ENCODE results near the gene TRMT61A.

Gene TRMT61A

DNA sequence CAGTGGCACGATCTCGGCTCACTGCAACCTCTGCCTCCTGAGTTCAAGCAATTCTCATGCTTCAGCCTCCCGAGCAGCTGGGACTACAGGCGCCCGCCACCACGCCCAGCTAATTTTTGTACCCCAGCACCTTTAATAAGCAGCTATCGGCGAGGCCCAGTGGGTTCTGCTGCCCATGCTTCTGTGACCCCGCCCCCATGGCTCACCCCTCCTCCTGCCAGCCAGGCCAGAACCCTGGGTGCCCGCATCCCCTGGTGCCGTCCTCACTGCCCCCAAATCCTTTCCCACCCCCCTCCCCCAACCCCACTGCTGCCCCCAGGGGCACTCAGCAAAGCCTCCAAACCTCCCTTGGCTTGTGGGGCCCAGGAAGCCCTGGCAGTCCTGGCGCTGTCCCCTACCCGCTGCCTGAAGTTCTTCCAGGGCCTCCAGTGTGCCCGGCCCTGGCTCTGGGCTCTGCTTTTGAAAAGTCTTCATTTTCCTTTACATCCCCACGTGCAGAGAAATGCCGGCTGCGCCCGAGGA, 19.0 kb downstream of the TRMT61A start:
- Mint-ChIP-seq H3K27ac (no peak overlapping the region), H3K36me3 (no peaks in the 10 kb centered on the region), H3K4me3 (no peak overlapping the region), H3K27me3 (no peaks in the 10 kb centered on the region), H3K4me1 (no peaks in the 10 kb centered on the region), H3K9me3 (no peaks in the 10 kb centered on the region)
- DNase-seq = no peak
- CTCF ChIA-PET = interaction anchor here (1.5 to 3.3 kb wide), 3 partner anchors 28 to 443 kb away, joined by 4 to 33 read pairs (median 9); no protein-coding TSS in a partner anchor

DNA sequence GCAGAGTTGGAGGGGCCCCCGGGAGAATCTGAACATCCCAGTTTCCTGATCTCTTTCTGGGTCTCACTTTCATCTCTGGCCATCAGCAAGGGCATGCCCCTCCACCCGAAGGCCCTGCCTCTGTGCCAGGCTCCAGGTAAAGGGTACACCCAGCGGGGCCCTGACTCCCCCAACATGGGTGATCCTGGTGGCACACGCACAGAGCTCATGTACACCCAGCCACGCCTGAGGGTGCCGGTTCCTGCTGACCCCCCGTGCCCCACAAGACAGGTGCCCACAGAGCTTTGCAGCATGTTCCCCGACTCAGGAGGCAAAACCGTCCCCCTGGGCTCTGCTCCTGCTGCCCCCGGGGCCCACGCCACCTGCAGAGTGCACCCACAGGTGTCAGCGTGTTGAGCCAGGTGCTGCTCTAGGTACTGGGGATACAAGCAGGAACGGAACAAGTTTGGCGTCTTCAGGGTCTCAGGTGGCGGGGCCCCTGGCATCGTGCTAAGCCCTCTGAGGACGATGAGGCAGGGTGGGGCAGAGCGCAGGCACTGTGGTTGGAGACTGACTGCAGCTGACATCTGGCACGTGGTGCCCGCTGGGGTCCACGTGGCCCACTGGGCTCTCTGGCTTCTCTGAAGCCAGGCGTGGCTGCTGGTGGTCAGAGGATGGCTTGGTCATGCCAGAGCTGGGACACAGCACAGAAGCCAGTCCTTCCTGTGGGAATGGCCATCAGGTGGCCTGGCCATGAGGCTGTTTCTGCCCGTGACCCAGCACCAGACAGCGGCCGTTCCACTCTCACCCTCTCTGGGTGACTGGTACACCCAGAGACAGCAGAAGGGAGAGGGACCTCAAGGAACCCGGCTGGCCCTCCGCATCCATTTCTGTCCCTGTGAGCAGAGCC, 19.7 kb downstream of the TRMT61A start:
- DNase-seq = no peak
- H3K9me3 Mint-ChIP-seq = no peaks in the 10 kb centered on the region
- H3K36me3 Mint-ChIP-seq = no peaks in the 10 kb centered on the region
- CTCF ChIA-PET = interaction anchor here (0.7 to 3.3 kb wide), 4 partner anchors 19 to 444 kb away, joined by 3 to 33 read pairs (median 6); no protein-coding TSS in a partner anchor
- no peaks in the 10 kb centered on the region for H3K4me1 Mint-ChIP-seq
- H3K4me3 Mint-ChIP-seq = no peak overlapping the region
- H3K27ac Mint-ChIP-seq = no peak overlapping the region
- no peaks in the 10 kb centered on the region for H3K27me3 Mint-ChIP-seq

DNA sequence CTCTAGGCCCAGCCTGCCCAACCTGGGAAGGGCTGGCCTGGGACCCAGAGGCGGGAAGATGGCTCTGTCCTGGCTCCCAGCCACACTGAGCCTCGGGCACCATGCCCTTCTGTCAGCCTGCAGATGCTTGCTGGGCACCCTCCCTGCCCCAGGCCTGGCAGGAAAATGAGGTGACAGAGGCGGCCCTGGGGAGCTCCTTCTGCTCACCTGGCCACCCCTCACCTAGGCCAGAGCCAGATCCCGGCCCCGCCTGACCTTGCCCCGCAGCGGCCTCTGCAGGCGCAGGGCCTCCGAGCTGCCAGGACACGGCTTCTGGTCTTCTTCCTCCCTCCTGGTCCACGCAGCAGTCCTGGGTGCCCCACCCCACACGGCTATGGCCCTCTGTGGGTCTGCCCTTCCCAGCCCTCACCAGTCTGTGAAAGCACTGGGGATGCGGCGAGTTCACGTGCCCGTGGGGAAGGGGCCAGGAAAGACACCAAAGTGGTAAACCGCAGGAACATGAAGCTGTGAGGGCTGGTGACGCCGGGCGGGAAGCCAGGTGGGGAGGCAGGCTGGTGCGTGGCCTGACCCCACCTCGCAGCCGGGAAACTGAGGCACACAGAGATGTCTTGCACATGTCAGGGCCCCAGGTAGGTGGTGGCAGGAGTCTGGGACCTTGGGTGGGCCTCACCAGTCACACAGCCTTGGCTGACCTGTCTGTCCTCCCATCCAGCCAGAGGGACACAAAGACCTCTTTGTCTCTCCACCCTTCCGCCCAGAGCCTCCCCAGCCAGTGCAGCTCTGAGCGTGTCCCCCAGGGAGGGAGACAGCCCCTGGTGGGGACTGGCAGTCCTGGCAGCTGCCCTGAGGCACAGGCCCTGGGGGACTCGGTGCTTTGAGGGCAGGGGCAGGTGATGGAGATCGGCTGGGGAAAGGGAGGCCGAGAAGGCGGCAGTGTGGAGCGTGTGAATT, 20.6 kb downstream of the TRMT61A start:
- Mint-ChIP-seq H3K4me3 (no peak overlapping the region), H3K4me1 (no peaks in the 10 kb centered on the region), H3K27ac (no peak overlapping the region), H3K9me3 (no peaks in the 10 kb centered on the region), H3K36me3 (no peaks in the 10 kb centered on the region), H3K27me3 (no peaks in the 10 kb centered on the region)
- DNase-seq = no peak
- CTCF ChIA-PET = no interaction called here

DNA sequence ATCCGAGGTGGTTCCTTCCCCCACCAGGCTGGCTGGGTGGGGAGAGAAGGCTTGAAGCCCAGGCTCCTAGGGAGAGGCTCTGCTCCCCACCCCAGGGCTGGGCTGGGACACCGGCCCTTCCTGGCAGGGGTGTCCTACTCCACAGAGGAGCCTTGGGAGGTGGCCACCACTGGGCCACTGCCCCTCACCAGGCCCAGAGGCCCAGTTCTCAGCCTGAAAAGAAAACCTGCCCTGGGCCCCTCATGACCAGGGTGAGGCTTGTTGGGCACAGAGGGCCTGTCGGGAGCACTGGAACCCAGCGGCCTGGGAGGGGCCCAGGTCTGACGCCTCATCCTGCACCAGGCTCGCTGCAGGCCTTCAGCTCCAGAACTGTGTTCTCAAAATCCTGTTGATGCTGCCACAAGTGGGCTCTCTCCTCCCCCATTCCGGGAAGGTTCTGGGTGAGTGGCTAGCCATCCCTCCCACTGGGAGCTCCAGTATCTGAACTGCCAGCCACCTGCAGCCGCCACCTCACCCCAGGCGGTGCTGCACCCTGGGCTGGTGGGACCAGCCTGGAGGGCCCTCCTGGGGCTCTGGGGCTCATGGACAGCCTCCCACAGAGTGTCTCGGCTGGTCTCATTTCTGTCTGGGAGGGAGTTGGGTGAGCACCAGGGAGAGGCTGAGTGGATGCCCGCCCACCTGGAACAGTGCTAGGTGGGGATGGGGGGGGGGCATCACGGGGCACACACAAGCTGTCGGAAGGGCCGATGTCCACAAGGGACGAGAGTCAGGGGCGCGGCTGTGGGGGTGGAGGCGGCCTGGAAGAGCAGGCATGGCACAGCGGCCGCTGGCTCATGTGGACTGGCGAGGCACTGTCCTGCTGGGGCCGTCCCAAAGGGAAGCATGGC, 21.7 kb downstream of the TRMT61A start:
- no peak for DNase-seq
- no peak overlapping the region for H3K27ac Mint-ChIP-seq
- no peaks in the 10 kb centered on the region for H3K27me3 Mint-ChIP-seq
- H3K4me1 Mint-ChIP-seq = no peaks in the 10 kb centered on the region
- H3K9me3 Mint-ChIP-seq = no peaks in the 10 kb centered on the region
- CTCF ChIA-PET = no interaction called here
- peaks cover 1% of the 10 kb centered on the region for H3K36me3 Mint-ChIP-seq
- no peak overlapping the region for H3K4me3 Mint-ChIP-seq

DNA sequence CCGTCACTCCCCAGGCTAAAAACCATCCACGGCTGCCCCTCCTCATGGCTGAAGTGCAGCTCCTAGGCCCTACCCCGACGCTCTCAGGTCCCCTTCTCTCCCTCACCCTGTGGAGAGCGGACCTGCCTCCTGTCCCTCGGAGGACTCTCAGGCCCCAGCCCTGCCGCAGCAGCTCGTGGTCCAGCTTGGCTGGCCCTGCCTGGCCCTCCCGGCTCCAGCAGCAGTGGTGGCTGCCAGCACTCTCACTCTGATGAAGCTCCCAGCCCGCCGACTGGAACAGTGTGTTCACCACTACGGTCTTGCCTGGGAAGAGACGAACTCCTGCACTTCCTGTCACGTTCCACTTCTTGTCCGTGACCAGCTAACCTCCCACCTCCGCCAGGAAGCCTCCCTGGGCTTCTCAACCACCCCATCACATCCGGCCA, 22.4 kb downstream of the TRMT61A start:
- Mint-ChIP-seq H3K9me3 (no peaks in the 10 kb centered on the region), H3K36me3 (peaks cover 1% of the 10 kb centered on the region), H3K27ac (no peak overlapping the region), H3K4me1 (no peaks in the 10 kb centered on the region), H3K27me3 (no peaks in the 10 kb centered on the region), H3K4me3 (no peak overlapping the region)
- CTCF ChIA-PET = interaction anchor here (0.9 to 1.9 kb wide), 3 partner anchors 21 to 52 kb away, joined by 3 to 5 read pairs (median 3); no protein-coding TSS in a partner anchor
- no peak for DNase-seq

DNA sequence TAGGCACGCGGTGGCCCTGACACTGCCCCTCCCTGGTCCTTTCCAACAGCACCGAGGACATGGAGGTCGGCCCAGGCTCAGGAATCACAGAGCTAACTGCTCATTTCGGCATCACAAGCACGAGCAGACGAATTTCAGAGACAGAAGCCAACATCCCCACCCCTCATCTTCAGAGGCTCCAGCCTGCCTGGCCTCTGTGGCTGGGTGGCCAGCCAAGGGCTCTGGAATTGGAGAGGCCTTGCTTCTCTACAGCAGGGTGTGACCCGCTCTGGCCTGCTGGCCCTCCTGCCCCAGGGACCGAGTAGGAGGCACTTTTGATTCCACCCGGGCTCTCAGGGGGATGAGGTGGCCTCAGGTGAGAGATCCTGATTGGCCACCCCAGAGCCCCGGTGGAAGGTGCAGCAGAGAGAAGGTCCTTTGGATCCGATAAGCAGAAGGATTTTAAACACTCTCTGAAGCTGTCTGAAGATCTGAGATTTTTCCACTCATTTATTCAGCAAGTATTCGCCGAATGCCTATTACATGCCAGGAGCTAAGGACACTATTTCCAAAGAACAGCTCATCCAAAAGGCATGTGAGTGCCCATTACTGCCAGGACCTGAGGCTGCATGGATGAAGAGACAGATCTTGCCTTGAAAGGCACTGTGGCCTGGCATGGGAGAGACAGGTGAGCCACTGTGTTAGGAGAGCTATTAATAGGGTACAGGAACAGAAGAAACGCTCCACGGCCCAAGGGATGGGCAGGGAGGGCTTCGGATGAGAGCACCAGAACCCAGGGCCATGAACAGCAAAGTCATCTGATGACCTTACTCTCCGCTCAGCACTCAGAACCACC, 23.2 kb downstream of the TRMT61A start:
- CTCF ChIA-PET = interaction anchor here (0.6 to 1.9 kb wide), 4 partner anchors 22 to 913 kb away, joined by 3 to 5 read pairs (median 3); no protein-coding TSS in a partner anchor
- no peak overlapping the region for H3K4me3 Mint-ChIP-seq
- no peak for DNase-seq
- H3K36me3 Mint-ChIP-seq = peaks cover 1% of the 10 kb centered on the region
- H3K4me1 Mint-ChIP-seq = peaks cover 3% of the 10 kb centered on the region
- no peak overlapping the region for H3K27ac Mint-ChIP-seq
- H3K27me3 Mint-ChIP-seq = no peaks in the 10 kb centered on the region
- H3K9me3 Mint-ChIP-seq = no peaks in the 10 kb centered on the region

DNA sequence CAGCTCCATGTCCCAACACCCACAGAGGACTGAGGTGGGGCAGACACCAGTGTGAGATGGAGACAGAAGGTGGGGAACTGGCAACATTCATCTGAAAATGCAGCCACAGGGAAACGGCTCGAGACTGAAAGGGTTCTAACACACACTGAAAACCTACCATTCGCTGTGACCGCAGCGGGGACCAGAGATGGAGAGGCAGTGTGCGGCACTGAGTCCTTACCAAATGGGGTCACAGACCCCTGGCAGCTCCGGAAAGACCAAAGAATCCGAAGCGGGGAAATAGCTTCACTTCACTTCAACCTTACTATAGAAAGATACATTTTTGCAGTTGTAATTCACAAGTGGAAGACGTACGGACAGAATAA, 23.8 kb downstream of the TRMT61A start:
- no peak overlapping the region for H3K27ac Mint-ChIP-seq
- no peak for DNase-seq
- no peaks in the 10 kb centered on the region for H3K27me3 Mint-ChIP-seq
- H3K9me3 Mint-ChIP-seq = no peaks in the 10 kb centered on the region
- peaks cover 3% of the 10 kb centered on the region for H3K36me3 Mint-ChIP-seq
- peaks cover 7% of the 10 kb centered on the region for H3K4me1 Mint-ChIP-seq
- CTCF ChIA-PET = interaction anchor here (1.9 kb wide), 1 partner anchor 23 kb away, joined by 5 read pairs; no protein-coding TSS in a partner anchor
- no peak overlapping the region for H3K4me3 Mint-ChIP-seq

DNA sequence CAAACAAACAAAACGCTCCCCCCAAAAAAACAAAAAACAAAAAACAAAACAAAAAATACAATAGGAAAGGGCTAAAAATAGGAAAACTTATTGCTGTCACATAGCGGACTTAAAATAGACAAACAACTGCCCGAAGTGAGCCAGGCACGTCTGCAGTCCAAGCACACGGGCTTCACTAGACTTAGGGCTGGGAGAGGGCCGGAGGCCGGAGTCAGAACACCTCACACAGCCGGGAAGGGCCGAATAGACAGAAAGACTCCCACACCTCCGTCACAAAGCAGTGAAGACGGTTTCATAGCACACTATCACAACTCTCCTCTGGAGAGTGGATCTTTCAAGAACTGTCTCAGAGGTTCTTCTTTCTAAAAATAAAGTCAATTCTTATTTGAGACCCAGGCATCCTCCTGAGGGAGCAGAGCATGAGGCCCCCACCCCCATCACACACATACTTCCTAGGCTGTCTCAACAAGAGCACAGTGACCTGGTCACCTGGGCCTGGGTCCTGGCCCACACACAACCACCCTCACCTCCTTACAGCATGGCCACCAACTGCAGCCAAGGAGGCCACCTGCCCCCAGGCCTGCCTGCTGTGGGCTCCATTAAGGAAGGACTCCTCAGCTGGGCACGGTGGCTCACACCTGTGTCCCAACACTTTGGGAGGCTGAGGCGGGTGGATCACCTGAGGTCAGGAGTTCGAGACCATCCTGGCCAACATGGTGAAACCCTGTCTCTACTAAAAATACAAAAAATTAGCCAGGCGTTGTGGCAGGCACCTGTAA, 26.8 kb downstream of the TRMT61A start:
- no peaks in the 10 kb centered on the region for H3K9me3 Mint-ChIP-seq
- H3K27me3 Mint-ChIP-seq = no peaks in the 10 kb centered on the region
- H3K4me3 Mint-ChIP-seq = no peak overlapping the region
- H3K36me3 Mint-ChIP-seq = peaks cover 23% of the 10 kb centered on the region
- peaks cover 31% of the 10 kb centered on the region for H3K4me1 Mint-ChIP-seq
- CTCF ChIA-PET = no interaction called here
- H3K27ac Mint-ChIP-seq = no peak overlapping the region
- DNase-seq = no peak

DNA sequence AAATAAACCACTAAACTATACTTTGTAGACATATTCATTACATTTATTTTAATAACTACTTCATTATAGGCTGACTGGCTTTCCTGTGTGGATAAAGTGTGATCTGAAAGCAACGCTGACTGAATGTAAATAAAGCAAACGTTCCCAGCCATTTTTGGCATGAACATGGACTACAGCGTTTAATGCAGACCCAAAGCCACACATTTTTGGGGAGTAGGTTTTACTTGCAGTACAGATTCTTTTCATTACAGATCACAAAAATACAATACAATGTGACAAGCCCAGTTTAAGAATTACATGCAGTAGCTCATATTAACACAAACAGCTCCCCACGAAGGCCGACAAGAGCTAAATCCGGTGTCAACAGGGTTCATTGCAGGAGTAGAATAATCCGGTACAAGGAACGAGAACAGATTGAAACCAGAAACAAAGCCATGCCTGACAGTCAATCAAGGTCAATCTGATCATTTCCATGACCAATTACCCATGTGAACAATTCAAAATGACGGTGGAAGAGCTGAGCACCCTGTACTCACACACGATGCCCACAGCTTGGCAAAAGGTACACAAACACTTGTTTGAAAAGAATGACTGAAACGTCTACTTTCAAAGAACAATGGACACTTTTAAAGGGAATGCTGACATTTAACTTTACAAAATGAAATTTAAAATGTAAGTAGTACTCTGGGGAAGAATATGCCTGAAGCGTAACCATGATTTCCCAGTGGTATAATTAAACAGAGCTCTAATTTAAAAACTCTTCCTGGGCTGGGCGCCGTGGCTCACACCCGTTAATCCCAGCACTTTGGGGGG, 28.2 kb downstream of the TRMT61A start:
- Mint-ChIP-seq H3K36me3 (peaks cover 30% of the 10 kb centered on the region), H3K4me1 (peaks cover 43% of the 10 kb centered on the region), H3K27ac (peak overlapping the region; percentile 11), H3K27me3 (no peaks in the 10 kb centered on the region), H3K9me3 (no peaks in the 10 kb centered on the region), H3K4me3 (no peak overlapping the region)
- DNase-seq = no peak
- CTCF ChIA-PET = interaction anchor here (1.4 to 1.8 kb wide), 2 partner anchors 10 to 39 kb away, joined by 3 to 7 read pairs; no protein-coding TSS in a partner anchor

DNA sequence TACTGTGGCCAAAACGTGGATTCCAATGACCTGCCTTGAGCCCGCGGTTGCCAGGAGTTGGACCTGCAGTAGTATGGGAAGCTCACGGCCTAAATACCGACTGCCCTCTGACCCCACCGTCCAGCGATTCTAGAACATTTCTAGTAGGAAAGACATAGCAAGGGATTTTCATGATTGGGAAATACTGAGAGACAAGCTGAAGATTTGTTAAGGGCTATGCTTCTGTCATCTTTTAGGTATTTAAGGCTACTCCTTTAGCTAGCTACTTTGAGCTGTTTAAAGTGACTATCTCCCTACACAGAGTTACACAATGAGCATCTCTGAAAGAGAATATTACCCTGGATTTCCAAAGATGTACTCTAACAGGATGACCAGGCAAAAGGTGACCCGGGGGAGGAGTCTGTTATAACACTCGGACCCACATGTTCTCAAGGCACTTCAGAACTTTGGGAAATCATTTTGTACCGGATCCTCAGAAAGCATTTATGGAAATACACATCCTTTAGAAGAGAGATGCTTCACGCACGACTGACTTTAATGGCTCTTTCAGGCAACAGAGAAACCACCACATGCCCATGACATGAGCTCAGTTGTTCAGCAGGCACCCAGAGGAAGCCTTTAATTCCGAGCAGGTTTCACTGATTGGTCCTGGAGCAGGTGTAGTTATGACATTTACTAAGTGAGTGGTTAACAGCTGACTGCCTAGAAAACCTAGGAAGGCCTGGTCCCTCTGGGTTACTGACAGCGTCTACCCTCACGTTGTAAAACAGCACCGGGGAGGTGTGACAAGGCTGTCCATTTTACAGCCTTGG, 29.3 kb downstream of the TRMT61A start:
- Mint-ChIP-seq H3K4me3 (no peak overlapping the region), H3K27ac (no peak overlapping the region), H3K9me3 (no peaks in the 10 kb centered on the region), H3K4me1 (peaks cover 44% of the 10 kb centered on the region), H3K27me3 (no peaks in the 10 kb centered on the region), H3K36me3 (peaks cover 30% of the 10 kb centered on the region)
- DNase-seq = no peak
- CTCF ChIA-PET = interaction anchor here (1.8 kb wide), 1 partner anchor 11 kb away, joined by 7 read pairs; no protein-coding TSS in a partner anchor

DNA sequence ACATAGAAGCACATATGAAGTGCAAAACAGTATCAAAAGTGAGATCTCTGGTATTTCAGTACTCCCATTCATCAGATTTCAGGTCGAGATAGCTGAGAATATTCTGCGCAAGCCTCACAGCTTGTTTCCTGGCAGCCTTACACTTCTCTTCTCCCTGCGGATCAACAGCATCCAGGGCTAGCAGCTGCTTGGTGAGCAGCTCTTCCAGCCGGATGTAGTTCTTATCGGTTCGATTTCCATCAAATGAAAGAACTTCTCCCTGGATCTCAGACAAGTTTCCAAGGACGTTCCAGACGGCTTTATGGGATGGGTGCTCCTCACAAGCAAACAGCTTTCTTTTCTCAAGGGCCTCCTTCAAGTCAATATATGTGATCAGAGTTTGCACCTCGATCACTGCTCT, 30.8 kb downstream of the TRMT61A start:
- Mint-ChIP-seq H3K27ac (peak overlapping the region; percentile 60), H3K4me1 (peaks cover 56% of the 10 kb centered on the region), H3K36me3 (peaks cover 32% of the 10 kb centered on the region), H3K27me3 (no peaks in the 10 kb centered on the region), H3K9me3 (no peaks in the 10 kb centered on the region), H3K4me3 (no peak overlapping the region)
- CTCF ChIA-PET = no interaction called here
- no peak for DNase-seq
